ENCODE measurements around the gene USP21. TPM values are rescaled to one million over a fixed set of nuclear protein-coding genes. Genes with fewer than 3 reads are reported as not detected.

USP21 gene
- total and polyA plus RNA-seq, 2 of the 13 experiments (the other 11 are each of a cell fraction or from before 2014, with no cell fraction given), result 10.1 to 33.1 TPM

DNA sequence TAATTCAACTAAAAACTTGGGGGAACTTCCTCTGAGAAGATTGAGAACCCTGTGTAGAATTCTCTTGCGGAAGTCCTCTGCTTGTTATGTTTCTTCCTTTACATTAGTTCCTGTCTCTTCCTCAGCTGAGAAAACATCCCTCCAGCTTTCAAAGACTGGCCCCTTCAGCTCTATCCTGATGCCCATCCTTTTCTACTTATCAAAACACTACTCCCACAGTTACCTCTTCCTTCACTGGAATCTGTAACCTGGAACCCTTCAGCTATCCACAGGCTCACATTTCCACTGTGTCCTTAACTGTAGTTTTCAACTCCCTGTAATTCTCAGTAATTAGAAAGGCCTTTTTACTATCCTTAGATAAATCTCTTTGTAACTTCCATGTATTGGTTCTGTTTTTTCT, 20.9 kb upstream of the USP21 start:
- Histone ChIP-seq H3K27ac (ENCODE audit: extremely low read length, insufficient read depth, low read length) (no peak overlapping the region), H3K4me2 (ENCODE audit: low read depth, low read length) (no peak overlapping the region), H3K79me2 (ENCODE audit: insufficient read depth, low read length) (peaks cover 8% of the 10 kb centered on the region), H2AFZ (ENCODE audit: low read length) (no peak overlapping the region), H3K9me3 (ENCODE audit: low read length) (no peaks in the 10 kb centered on the region), H3K27me3 (ENCODE audit: control insufficient read depth in 1 of 2, insufficient read depth in 2 of 2, low read length in 2 of 2) (no peaks in the 10 kb centered on the region; a peak in 1 of 5 replicates), H4K20me1 (ENCODE audit: insufficient read depth, low read length) (no peaks in the 10 kb centered on the region), H3K4me1 (ENCODE audit: insufficient read depth, low read length) (peaks cover 7% of the 10 kb centered on the region; the same call in 1 of the 2 replicates), H3K4me3 (replicated peaks in 1 of 3; ENCODE audit: insufficient read depth in 1 of 3, low read depth in 2 of 3, low read length in 3 of 3) (no peak overlapping the region), H3K9ac (ENCODE audit: insufficient read depth, low read depth, low read length) (no peak overlapping the region), H3K36me3 (replicated peaks in 1 of 2; ENCODE audit: control insufficient read depth in 1 of 2, insufficient read depth in 2 of 2, low read length in 2 of 2) (no peaks in the 10 kb centered on the region)
- no peak for DNase-seq (ENCODE audit: low spot score)
- TF ChIP-seq MAFK (conservative IDR thresholded peaks at IDR 0.05 in 1 of 2, IDR thresholded peaks at IDR 0.05 in 1 of 2; ENCODE audit: low read length in 2 of 2), result no peak
- TF ChIP-seq GABPB1 (CRISPR knock-in tag; IDR thresholded peaks at IDR 0.05), result no peak
- TF ChIP-seq ZNF761 (CRISPR knock-in tag; conservative IDR thresholded peaks at IDR 0.05), result no peak
- TF ChIP-seq ZNF891 (CRISPR knock-in tag; IDR thresholded peaks at IDR 0.05), result no peak
- POLR2A ChIA-PET, result no interaction called here
- no peak for FAIRE-seq
- intact Hi-C loops (cut with micrococcal nuclease; ENCODE audit: unreplicated experiment), result loop anchor here (2.0 to 10.0 kb wide), 2 partner anchors 42 to 144 kb away; no protein-coding TSS in a partner anchor
- CTCF ChIA-PET (ENCODE audit: low intra/inter-chr PET ratio, low total read pairs), result no interaction called here
- no peak for ATAC-seq
- BruUV-seq (replicated peaks), result no TSS peak
- WGBS (ENCODE audit: low lambda C conversion rate), result 96% methylated on average over 1 of the region's 1 CpG
- in situ Hi-C loops (cut with HindIII; ENCODE audit: extremely low pct_ligation_motif_present, low pct_unique_long_range_greater_than_20kb), result no loop called here

DNA sequence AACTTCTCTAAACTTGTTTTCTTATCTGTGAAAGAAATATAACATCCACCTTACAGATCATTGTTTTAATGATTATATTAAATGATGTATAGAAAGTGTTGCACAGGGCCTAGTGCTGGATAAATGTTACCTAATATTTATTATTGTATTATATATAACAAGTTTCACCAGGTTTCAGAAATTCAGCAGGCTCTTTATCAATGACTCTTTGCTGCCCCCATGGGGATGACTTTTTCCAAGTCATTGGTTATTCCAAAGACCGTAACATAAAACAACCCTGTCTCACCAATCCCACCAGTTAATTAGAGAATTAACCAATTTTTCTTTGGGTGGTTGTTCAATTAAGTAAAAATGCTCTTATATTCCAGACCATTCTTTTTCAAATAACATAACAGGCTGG, 19.5 kb upstream of the USP21 start:
- FAIRE-seq (peak; percentile 28), DNase-seq (ENCODE audit: low spot score) (peak; percentile 56), ATAC-seq (peak; percentile 54)
- Histone ChIP-seq H3K36me3 (replicated peaks in 1 of 2; ENCODE audit: control insufficient read depth in 1 of 2, insufficient read depth in 2 of 2, low read length in 2 of 2) (no peaks in the 10 kb centered on the region), H4K20me1 (ENCODE audit: insufficient read depth, low read length) (no peaks in the 10 kb centered on the region), H3K27me3 (ENCODE audit: control insufficient read depth in 1 of 2, insufficient read depth in 2 of 2, low read length in 2 of 2) (no peaks in the 10 kb centered on the region), H3K79me2 (ENCODE audit: insufficient read depth, low read length) (no peaks in the 10 kb centered on the region), H3K4me1 (ENCODE audit: insufficient read depth, low read length) (no peaks in the 10 kb centered on the region), H3K27ac (ENCODE audit: extremely low read length, insufficient read depth, low read length) (no peak overlapping the region), H3K9ac (ENCODE audit: insufficient read depth, low read depth, low read length) (no peak overlapping the region), H3K4me3 (replicated peaks in 1 of 3; ENCODE audit: insufficient read depth in 1 of 3, low read depth in 2 of 3, low read length in 3 of 3) (no peak overlapping the region), H3K4me2 (ENCODE audit: low read depth, low read length) (no peak overlapping the region), H2AFZ (ENCODE audit: low read length) (no peak overlapping the region), H3K9me3 (ENCODE audit: low read length) (no peaks in the 10 kb centered on the region)
- intact Hi-C loops (cut with micrococcal nuclease; ENCODE audit: unreplicated experiment), result loop anchor here (1.0 to 10.0 kb wide), 3 partner anchors 43 to 145 kb away; no protein-coding TSS in a partner anchor
- POLR2A ChIA-PET, result interaction anchor here (0.9 kb wide), 1 partner anchor 14 kb away, joined by 4 read pairs; the partner anchor contains the start of gene UFC1
- CTCF ChIA-PET (ENCODE audit: low intra/inter-chr PET ratio, low total read pairs), result interaction anchor here (0.8 to 1.3 kb wide), 3 partner anchors 42 to 97 kb away, joined by 3 to 8 read pairs (median 4); partner anchors contain the start of gene KLHDC9
- BruUV-seq (replicated peaks), result no TSS peak
- 90% methylated on average over 1 of the region's 1 CpG for WGBS (ENCODE audit: low lambda C conversion rate)
- in situ Hi-C loops (cut with HindIII; ENCODE audit: extremely low pct_ligation_motif_present, low pct_unique_long_range_greater_than_20kb), result no loop called here
- no peak for TF ChIP-seq IRF2 (CRISPR knock-in tag; IDR thresholded peaks at IDR 0.05)
- peak; percentile 28; the same call in 1 of the 2 replicates for TF ChIP-seq SMC3 (IDR thresholded peaks at IDR 0.05; ENCODE audit: low read length)
- no peak for TF ChIP-seq GABPB1 (CRISPR knock-in tag; IDR thresholded peaks at IDR 0.05)
- 0 out of 2 replicates have a peak, but pooled peaks have one; percentile 22 for TF ChIP-seq RAD21 (CRISPR knock-in tag; IDR thresholded peaks at IDR 0.05)
- TF ChIP-seq, protein P1, sequence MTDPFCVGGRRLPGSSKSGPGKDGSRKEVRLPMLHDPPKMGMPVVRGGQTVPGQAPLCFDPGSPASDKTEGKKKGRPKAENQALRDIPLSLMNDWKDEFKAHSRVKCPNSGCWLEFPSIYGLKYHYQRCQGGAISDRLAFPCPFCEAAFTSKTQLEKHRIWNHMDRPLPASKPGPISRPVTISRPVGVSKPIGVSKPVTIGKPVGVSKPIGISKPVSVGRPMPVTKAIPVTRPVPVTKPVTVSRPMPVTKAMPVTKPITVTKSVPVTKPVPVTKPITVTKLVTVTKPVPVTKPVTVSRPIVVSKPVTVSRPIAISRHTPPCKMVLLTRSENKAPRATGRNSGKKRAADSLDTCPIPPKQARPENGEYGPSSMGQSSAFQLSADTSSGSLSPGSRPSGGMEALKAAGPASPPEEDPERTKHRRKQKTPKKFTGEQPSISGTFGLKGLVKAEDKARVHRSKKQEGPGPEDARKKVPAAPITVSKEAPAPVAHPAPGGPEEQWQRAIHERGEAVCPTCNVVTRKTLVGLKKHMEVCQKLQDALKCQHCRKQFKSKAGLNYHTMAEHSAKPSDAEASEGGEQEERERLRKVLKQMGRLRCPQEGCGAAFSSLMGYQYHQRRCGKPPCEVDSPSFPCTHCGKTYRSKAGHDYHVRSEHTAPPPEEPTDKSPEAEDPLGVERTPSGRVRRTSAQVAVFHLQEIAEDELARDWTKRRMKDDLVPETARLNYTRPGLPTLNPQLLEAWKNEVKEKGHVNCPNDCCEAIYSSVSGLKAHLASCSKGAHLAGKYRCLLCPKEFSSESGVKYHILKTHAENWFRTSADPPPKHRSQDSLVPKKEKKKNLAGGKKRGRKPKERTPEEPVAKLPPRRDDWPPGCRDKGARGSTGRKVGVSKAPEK (CRISPR knock-in tag; IDR thresholded peaks at IDR 0.05; ENCODE audit: borderline replicate concordance), result no peak
- TF ChIP-seq, protein P2, sequence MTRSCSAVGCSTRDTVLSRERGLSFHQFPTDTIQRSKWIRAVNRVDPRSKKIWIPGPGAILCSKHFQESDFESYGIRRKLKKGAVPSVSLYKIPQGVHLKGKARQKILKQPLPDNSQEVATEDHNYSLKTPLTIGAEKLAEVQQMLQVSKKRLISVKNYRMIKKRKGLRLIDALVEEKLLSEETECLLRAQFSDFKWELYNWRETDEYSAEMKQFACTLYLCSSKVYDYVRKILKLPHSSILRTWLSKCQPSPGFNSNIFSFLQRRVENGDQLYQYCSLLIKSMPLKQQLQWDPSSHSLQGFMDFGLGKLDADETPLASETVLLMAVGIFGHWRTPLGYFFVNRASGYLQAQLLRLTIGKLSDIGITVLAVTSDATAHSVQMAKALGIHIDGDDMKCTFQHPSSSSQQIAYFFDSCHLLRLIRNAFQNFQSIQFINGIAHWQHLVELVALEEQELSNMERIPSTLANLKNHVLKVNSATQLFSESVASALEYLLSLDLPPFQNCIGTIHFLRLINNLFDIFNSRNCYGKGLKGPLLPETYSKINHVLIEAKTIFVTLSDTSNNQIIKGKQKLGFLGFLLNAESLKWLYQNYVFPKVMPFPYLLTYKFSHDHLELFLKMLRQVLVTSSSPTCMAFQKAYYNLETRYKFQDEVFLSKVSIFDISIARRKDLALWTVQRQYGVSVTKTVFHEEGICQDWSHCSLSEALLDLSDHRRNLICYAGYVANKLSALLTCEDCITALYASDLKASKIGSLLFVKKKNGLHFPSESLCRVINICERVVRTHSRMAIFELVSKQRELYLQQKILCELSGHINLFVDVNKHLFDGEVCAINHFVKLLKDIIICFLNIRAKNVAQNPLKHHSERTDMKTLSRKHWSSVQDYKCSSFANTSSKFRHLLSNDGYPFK (CRISPR knock-in tag; IDR thresholded peaks at IDR 0.05; ENCODE audit: borderline replicate concordance), result no peak
- no peak for TF ChIP-seq ZNF660 (CRISPR knock-in tag; IDR thresholded peaks at IDR 0.05; ENCODE audit: borderline replicate concordance, low read depth)
